ENCODE measurements around the gene RNF220. TPM values are rescaled to one million over a fixed set of nuclear protein-coding genes. Genes with fewer than 3 reads are reported as not detected.

Gene RNF220
- total RNA-seq, 4 donors from 2014 or later = 112 to 134 (median 132) TPM

- no peak overlapping the region for H3K27ac ChIP-seq
- TF ChIP-seq POLR2AphosphoS5 (IDR thresholded peaks at IDR 0.05) (no peak), POLR2A (IDR thresholded peaks at IDR 0.05) (no peak), EP300 (IDR thresholded peaks at IDR 0.05) (no peak), CTCF (IDR thresholded peaks at IDR 0.05) (no peak)
- H3K36me3 ChIP-seq = no peaks in the 10 kb centered on the region
- no peak overlapping the region for H3K4me3 ChIP-seq
- no peaks in the 10 kb centered on the region for H3K9me3 ChIP-seq
- peaks cover 0 to 35% (median 5%) of the 10 kb centered on the region in 3 donors for H3K4me1 ChIP-seq
- no peak for ATAC-seq
- H3K27me3 ChIP-seq = peaks cover 7% of the 10 kb centered on the region
- 80 to 84% methylated on average over 1 to 6 of the region's 15 CpGs for WGBS, 2 donors (ENCODE audit: low coverage in 1 of 2)
These were observed 216.8 kb downstream of the RNF220 start for GRCh38 chr1:44621841-44622286.

DNA sequence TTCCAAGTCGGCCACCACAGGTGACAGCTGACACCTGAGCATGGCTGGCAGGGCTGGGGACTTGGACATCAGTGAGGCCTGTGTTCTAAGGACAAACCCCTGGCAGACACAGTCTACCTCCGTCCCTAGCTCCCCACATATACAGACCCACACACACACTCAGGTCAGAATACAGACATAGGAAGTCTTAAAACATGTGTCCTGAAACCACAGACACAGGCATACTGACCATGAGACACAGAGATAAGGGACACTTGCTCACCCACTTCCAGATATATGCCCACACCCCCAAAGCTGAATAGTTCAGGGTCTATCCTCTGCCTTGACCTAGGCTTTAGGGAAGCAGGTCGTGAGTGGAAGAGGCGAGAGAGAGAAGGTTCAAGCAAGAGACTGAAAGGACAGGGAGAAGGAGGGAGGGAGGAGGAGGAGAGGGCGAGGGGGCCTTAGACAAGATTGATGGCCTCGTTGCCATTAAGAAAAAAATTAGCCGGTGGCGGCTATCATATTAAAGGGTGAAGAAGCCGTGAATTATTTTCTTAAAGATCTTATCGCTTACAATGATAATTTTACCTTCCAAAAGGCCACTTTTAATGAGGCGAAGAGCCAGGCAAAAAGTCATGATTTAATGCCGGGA, 219.3 kb downstream of the RNF220 start:
- Histone ChIP-seq H3K4me1 (peaks cover 0 to 11% (median 0%) of the 10 kb centered on the region in 3 donors), H3K27ac (no peak overlapping the region), H3K4me3 (no peak overlapping the region), H3K9me3 (no peaks in the 10 kb centered on the region), H3K27me3 (no peaks in the 10 kb centered on the region), H3K36me3 (no peaks in the 10 kb centered on the region)
- WGBS, 2 donors (ENCODE audit: low coverage in 1 of 2) = 80 to 82% methylated on average over 6 to 9 of the region's 12 CpGs
- ATAC-seq = no peak
- no peak for TF ChIP-seq POLR2AphosphoS5 (IDR thresholded peaks at IDR 0.05)
- TF ChIP-seq CTCF (IDR thresholded peaks at IDR 0.05) = no peak
- TF ChIP-seq EP300 (IDR thresholded peaks at IDR 0.05) = no peak
- TF ChIP-seq POLR2A (IDR thresholded peaks at IDR 0.05) = no peak

DNA sequence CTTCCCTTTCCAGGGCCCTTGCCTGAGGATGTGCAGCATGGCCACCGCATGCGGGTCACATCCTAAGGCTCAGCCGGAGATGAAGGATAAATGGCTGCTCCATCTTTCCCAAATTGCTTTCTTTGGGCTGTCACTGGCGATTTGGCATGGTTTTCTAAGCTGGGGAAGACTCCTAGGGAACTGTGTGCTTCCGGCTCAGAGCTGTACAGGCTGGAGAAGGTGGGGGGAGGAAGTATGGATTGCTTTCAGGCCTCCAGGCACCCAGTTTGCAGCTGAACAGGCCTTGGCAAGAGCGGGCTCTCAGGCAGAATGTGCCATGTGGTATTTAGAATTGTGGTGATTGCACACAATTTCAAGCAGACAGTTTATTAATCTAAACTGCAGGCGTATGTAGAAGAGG, 220.3 kb downstream of the RNF220 start:
- H3K4me1 ChIP-seq = peaks cover 0 to 1% (median 0%) of the 10 kb centered on the region in 3 donors
- no peak for TF ChIP-seq POLR2A (IDR thresholded peaks at IDR 0.05)
- H3K4me3 ChIP-seq = no peak overlapping the region
- no peak for ATAC-seq
- no peak overlapping the region for H3K27ac ChIP-seq
- H3K9me3 ChIP-seq = no peaks in the 10 kb centered on the region
- WGBS, 2 donors (ENCODE audit: low coverage in 1 of 2) = 50 to 80% methylated on average over 1 of the region's 7 CpGs
- no peaks in the 10 kb centered on the region for H3K36me3 ChIP-seq
- H3K27me3 ChIP-seq = no peaks in the 10 kb centered on the region

- Histone ChIP-seq H3K27me3 (no peaks in the 10 kb centered on the region), H3K4me3 (no peak overlapping the region), H3K9me3 (no peaks in the 10 kb centered on the region), H3K36me3 (peaks cover 0 to 4% of the 10 kb centered on the region in 2 donors), H3K4me1 (peaks cover 0 to 25% (median 12%) of the 10 kb centered on the region in 3 donors), H3K27ac (no peak overlapping the region)
- 80 to 92% methylated on average over 3 to 4 of the region's 5 CpGs for WGBS, 2 donors (ENCODE audit: low coverage in 1 of 2)
- TF ChIP-seq EP300 (IDR thresholded peaks at IDR 0.05) (no peak), POLR2A (IDR thresholded peaks at IDR 0.05) (no peak), POLR2AphosphoS5 (IDR thresholded peaks at IDR 0.05) (no peak), CTCF (IDR thresholded peaks at IDR 0.05) (no peak)
- no peak for ATAC-seq
These were observed 224.1 kb downstream of the RNF220 start for GRCh38 chr1:44628962-44629756.

DNA sequence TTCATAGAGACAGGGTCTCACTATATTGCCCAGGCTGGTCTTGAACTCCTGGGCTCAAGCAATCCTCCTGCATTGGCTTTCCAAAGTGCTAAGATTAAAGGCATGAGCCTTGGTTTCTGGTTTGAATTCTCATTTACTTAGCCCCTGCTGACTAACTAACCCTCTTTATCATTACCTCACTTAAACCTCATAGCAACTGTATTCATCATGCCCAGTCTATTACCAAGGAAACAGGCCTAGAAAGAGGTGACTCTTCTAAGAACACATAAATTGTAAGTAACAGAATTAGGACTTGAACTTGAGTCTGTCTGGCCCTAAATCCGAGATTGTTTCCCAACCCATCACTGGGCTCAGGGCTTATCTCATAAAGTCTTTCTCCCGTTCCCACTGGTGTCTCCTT, 225.1 kb downstream of the RNF220 start:
- peaks cover 0 to 13% of the 10 kb centered on the region in 2 donors for H3K36me3 ChIP-seq
- peaks cover 0 to 34% (median 12%) of the 10 kb centered on the region in 3 donors for H3K4me1 ChIP-seq
- no peak for ATAC-seq
- no peaks in the 10 kb centered on the region for H3K9me3 ChIP-seq
- TF ChIP-seq POLR2A (IDR thresholded peaks at IDR 0.05) (no peak), CTCF (IDR thresholded peaks at IDR 0.05) (no peak), EP300 (IDR thresholded peaks at IDR 0.05) (no peak), POLR2AphosphoS5 (IDR thresholded peaks at IDR 0.05) (no peak)
- WGBS, 2 donors (ENCODE audit: low coverage in 1 of 2) = 75 to 94% methylated on average over 2 of the region's 2 CpGs
- H3K4me3 ChIP-seq = no peak overlapping the region
- no peaks in the 10 kb centered on the region for H3K27me3 ChIP-seq
- H3K27ac ChIP-seq = no peak overlapping the region
